Measurements from ENCODE around the gene ACY1.

DNA sequence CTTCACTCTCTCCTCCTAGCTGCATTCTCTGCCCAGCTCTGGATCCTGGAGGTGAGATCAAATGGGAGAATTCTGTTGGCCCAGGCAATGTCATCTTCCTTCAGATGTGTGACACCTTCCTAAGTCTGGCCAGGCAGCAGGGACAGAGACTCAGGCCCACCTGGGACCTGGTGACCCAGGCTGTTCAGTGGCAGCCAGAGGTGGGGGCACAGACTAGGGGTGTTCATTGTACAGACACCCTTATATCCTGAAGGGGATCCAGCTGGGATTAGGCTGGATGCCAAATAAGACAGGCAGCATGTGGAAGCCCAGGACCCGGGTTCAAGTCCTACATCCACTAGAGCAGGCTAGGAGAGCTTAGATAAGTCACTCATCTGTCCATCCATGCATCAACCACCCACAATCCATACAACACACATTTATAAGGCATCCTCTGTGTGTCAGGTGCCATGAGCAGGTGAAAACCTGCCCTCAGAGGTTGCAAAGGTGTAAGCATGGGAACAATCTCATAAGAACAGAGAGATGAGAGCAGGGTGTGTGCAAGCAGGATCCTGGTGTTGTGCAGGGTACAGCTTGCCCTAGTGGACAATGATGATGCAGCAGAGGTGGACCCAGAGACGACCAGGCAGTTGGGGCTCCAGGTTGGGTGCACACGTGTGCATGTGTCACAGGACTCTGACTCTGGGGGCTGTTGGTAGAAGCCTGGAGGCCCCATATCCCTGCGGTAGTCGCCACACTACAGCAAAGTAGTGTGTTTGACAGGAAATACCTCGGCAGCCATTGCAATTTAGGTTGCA is 30.7 kb downstream of the ACY1 start:
- TF ChIP-seq GLIS3 (CRISPR knock-in tag; IDR thresholded peaks at IDR 0.05) (no peak), ZC3H10 (CRISPR knock-in tag; IDR thresholded peaks at IDR 0.05) (no peak)
- TF ChIP-seq, protein P1, sequence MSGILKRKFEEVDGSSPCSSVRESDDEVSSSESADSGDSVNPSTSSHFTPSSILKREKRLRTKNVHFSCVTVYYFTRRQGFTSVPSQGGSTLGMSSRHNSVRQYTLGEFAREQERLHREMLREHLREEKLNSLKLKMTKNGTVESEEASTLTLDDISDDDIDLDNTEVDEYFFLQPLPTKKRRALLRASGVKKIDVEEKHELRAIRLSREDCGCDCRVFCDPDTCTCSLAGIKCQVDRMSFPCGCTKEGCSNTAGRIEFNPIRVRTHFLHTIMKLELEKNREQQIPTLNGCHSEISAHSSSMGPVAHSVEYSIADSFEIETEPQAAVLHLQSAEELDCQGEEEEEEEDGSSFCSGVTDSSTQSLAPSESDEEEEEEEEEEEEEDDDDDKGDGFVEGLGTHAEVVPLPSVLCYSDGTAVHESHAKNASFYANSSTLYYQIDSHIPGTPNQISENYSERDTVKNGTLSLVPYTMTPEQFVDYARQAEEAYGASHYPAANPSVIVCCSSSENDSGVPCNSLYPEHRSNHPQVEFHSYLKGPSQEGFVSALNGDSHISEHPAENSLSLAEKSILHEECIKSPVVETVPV (CRISPR knock-in tag; IDR thresholded peaks at IDR 0.05) = no peak
